HG02884 (cell line): Measurements from ENCODE around the gene ZNF827.

ENCODE experiments used
- ATAC-seq: cut with Tn5 transposase; IDR thresholded peaks from one replicate; pipeline ENCODE4 v1.9.1; 2021; ENCODE audit warnings: mild to moderate bottlenecking, moderate library complexity; ENCODE audit not compliant: unreplicated experiment

Gene ZNF827

GRCh38 chr4:145895056-145895455, 43.6 kb downstream of the ZNF827 start:
- ATAC-seq, result no peak

GRCh38 chr4:145891958-145892357, 46.7 kb downstream of the ZNF827 start:
- no peak for ATAC-seq

- ATAC-seq, result no peak
These were observed 47.9 kb downstream of the ZNF827 start for GRCh38 chr4:145890689-145891088.

- no peak for ATAC-seq
These were observed 50.2 kb downstream of the ZNF827 start for GRCh38 chr4:145888393-145888792.

- ATAC-seq, result no peak
These were observed 51.2 kb downstream of the ZNF827 start for GRCh38 chr4:145887241-145887991.

GRCh38 chr4:145886871-145887240, 51.8 kb downstream of the ZNF827 start:
- no peak for ATAC-seq

- ATAC-seq, result no peak
These were observed 53.0 kb downstream of the ZNF827 start for GRCh38 chr4:145885666-145886065.

- peak; percentile 30 for ATAC-seq
These were observed 53.8 kb downstream of the ZNF827 start for GRCh38 chr4:145884775-145885174.

- no peak for ATAC-seq
These were observed 55.4 kb downstream of the ZNF827 start for GRCh38 chr4:145883101-145883694.

GRCh38 chr4:145882604-145883003, 56.0 kb downstream of the ZNF827 start:
- ATAC-seq, result no peak

GRCh38 chr4:145881989-145882388, 56.6 kb downstream of the ZNF827 start:
- peak; percentile 66 for ATAC-seq

- peak; percentile 42 for ATAC-seq
These were observed 57.0 kb downstream of the ZNF827 start for GRCh38 chr4:145881576-145881975.

GRCh38 chr4:145880355-145880960, 58.2 kb downstream of the ZNF827 start:
- ATAC-seq, result no peak

- ATAC-seq, result no peak
These were observed 59.0 kb downstream of the ZNF827 start for GRCh38 chr4:145879598-145879997.

GRCh38 chr4:145878501-145879435, 59.9 kb downstream of the ZNF827 start:
- ATAC-seq, result no peak

- no peak for ATAC-seq
These were observed 62.0 kb downstream of the ZNF827 start for GRCh38 chr4:145876531-145877180.

GRCh38 chr4:145873901-145874300, 64.7 kb downstream of the ZNF827 start:
- no peak for ATAC-seq

- no peak for ATAC-seq
These were observed 67.4 kb downstream of the ZNF827 start for GRCh38 chr4:145871209-145871608.

GRCh38 chr4:145870155-145871020, 68.2 kb downstream of the ZNF827 start:
- ATAC-seq, result no peak
